HG03039 (cell line): ENCODE results near the gene TMEM273.

Source experiments
- ATAC-seq: cut with Tn5 transposase; IDR thresholded peaks from one replicate; pipeline ENCODE4 v1.9.1; 2021; ENCODE audit warnings: mild to moderate bottlenecking, moderate library complexity; ENCODE audit not compliant: unreplicated experiment

The TMEM273 gene

GRCh38 chr10:49117376-49118070 lies 70.7 kb downstream of the TMEM273 start:
- ATAC-seq: no peak

- ATAC-seq: no peak
Measured at GRCh38 chr10:49116509-49117375, 71.4 kb downstream of the TMEM273 start.

- no peak for ATAC-seq
Measured at GRCh38 chr10:49115796-49116508, 72.2 kb downstream of the TMEM273 start.

GRCh38 chr10:49115015-49115795 lies 73.0 kb downstream of the TMEM273 start, which contains the start of gene VSTM4:
TSS of gene VSTM4 (minus strand) at chr10:49115522. CDS start at chr10:49115485, 37 bp downstream.
- ATAC-seq: no peak

- no peak for ATAC-seq
Measured at GRCh38 chr10:49114718-49115014, 73.5 kb downstream of the TMEM273 start.

- ATAC-seq: no peak
Measured at GRCh38 chr10:49113741-49114141, 74.5 kb downstream of the TMEM273 start.

GRCh38 chr10:49112851-49113250 lies 75.3 kb downstream of the TMEM273 start:
- ATAC-seq: no peak

GRCh38 chr10:49112098-49112497 lies 76.1 kb downstream of the TMEM273 start:
- no peak for ATAC-seq

GRCh38 chr10:49111320-49111698 lies 76.9 kb downstream of the TMEM273 start:
- no peak for ATAC-seq

GRCh38 chr10:49110684-49111319 lies 77.4 kb downstream of the TMEM273 start:
- no peak for ATAC-seq

GRCh38 chr10:49109669-49110340 lies 78.4 kb downstream of the TMEM273 start:
- no peak for ATAC-seq

- no peak for ATAC-seq
Measured at GRCh38 chr10:49108656-49109055, 79.5 kb downstream of the TMEM273 start.

GRCh38 chr10:49107887-49108267 lies 80.3 kb downstream of the TMEM273 start:
- no peak for ATAC-seq

GRCh38 chr10:49107111-49107886 lies 80.9 kb downstream of the TMEM273 start:
- ATAC-seq: no peak

GRCh38 chr10:49106451-49106850 lies 81.7 kb downstream of the TMEM273 start:
- ATAC-seq: no peak

- no peak for ATAC-seq
Measured at GRCh38 chr10:49105076-49105475, 83.1 kb downstream of the TMEM273 start.
